ENCODE data around the gene TGFBR3. TPM values are rescaled to one million over a fixed set of nuclear protein-coding genes. Genes with fewer than 3 reads are reported as not detected.
"Not testable (repeated sequence)": the region's sequence is repeated elsewhere in the genome, so short reads cannot be mapped to it uniquely, and the experiment has no call there.

TGFBR3 gene
- total RNA-seq, 4 donors from 2014 or later = 37.3 to 61.7 (median 48.4) TPM

DNA sequence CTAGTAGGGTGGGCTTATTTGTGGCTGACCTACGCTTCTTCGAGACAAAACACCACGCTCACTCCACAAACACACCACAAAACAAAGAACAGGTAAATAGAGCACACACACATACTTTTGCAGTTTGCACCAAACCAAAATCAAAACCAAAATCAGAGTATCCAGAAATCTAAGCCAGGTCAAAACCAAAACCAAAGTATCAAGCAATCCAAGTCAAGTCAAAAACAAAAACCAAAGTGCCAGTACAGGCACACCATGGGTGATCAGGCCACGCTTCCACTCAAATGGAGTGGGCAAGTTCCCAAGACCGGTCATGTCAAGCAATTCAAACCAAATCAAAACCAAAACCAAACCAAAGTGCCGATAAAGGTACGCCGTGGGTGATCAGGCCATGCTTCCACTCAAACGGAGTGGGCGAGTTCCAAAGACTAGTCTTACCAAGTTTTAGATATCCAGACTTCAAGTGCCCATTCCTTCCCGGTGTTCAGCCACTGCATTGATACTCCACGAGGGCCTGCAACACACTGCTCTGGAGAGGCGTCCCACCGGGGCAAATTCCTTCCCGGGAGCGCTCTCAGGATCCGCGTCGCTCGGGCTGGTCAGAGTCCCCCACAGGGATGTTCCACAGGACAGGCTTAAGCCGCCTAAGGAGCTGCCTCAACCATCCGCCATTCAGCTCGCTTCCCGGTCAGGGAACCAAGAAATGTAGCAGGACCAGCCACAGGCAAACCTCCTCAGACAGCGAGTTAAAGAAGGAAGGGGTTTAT, 216.2 kb downstream of the TGFBR3 start:
- TF ChIP-seq POLR2A (IDR thresholded peaks at IDR 0.05) = no peak
- TF ChIP-seq, protein P1, sequence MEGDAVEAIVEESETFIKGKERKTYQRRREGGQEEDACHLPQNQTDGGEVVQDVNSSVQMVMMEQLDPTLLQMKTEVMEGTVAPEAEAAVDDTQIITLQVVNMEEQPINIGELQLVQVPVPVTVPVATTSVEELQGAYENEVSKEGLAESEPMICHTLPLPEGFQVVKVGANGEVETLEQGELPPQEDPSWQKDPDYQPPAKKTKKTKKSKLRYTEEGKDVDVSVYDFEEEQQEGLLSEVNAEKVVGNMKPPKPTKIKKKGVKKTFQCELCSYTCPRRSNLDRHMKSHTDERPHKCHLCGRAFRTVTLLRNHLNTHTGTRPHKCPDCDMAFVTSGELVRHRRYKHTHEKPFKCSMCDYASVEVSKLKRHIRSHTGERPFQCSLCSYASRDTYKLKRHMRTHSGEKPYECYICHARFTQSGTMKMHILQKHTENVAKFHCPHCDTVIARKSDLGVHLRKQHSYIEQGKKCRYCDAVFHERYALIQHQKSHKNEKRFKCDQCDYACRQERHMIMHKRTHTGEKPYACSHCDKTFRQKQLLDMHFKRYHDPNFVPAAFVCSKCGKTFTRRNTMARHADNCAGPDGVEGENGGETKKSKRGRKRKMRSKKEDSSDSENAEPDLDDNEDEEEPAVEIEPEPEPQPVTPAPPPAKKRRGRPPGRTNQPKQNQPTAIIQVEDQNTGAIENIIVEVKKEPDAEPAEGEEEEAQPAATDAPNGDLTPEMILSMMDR (IDR thresholded peaks at IDR 0.05 in 4 of 5, conservative IDR thresholded peaks at IDR 0.05 in 1 of 5) = no peak
- DNase-seq = no peak

DNA sequence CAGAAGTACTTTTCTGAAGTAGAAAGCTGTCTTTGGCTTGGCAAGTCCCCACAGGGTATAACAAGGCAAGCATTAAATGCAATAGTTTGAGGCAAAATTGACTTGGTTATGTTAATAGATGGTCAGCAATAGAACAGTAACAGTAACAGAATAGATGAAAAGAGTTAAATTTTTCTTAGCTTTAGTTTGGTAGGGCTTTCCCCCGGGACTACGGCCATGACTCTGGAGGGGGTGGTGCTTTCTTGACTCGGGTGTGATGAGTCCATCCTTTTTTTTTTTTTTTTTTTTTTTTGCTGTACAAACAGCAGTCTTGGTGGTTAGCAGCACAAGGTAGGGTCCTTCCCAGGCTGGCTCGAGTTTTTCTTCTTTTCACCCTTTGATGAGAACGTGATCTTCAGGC, 219.3 kb downstream of the TGFBR3 start:
- intact Hi-C loops (cut with DNase I; ENCODE audit: low total_unique reads); in situ Hi-C loops (cut with MboI; ENCODE audit: low sequenced_read_pairs in 4 of 4); H3K4me3 ChIP-seq; ATAC-seq; H3K27me3 ChIP-seq; DNase-seq; H3K36me3 ChIP-seq; H3K9me3 ChIP-seq; H3K27ac ChIP-seq; H3K4me1 ChIP-seq: not testable (repeated sequence)

More for the DNA sequence above, 216.2 kb downstream of the TGFBR3 start:
- no peak for ATAC-seq
- H3K9me3 ChIP-seq = no peaks in the 10 kb centered on the region
- in situ Hi-C loops (cut with MboI; ENCODE audit: low sequenced_read_pairs in 4 of 4) (no loop called here), intact Hi-C loops (cut with DNase I; ENCODE audit: low total_unique reads) (no loop called here)
- H3K27me3 ChIP-seq = no peaks in the 10 kb centered on the region
- H3K4me1 ChIP-seq = no peaks in the 10 kb centered on the region
- no peak overlapping the region for H3K27ac ChIP-seq
- H3K36me3 ChIP-seq = no peaks in the 10 kb centered on the region
- no peak overlapping the region for H3K4me3 ChIP-seq

DNA sequence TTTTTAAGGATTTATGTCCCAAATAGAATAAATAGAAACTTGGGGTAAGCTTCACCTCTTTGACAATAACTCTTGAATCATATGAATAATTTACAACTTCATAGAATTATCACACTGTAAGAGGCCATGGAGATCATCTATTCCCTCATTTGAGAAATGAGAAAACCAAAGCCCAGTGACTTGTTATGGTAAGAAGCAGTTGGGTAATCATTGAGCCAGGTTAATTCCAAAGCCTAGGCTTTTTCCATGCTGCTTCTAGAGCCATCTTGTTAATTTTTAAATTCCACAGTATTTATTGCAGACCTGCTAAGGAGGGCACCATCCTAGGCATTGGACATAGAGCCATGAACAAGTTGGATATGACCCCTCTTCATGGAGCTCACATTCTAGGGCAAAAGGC, 224.8 kb downstream of the TGFBR3 start:
- H3K9me3 ChIP-seq = no peaks in the 10 kb centered on the region
- DNase-seq (no peak), ATAC-seq (no peak)
- in situ Hi-C loops (cut with MboI; ENCODE audit: low sequenced_read_pairs in 4 of 4) (no loop called here), intact Hi-C loops (cut with DNase I; ENCODE audit: low total_unique reads) (no loop called here)
- no peaks in the 10 kb centered on the region for H3K36me3 ChIP-seq
- H3K4me1 ChIP-seq = no peaks in the 10 kb centered on the region
- TF ChIP-seq POLR2A (IDR thresholded peaks at IDR 0.05) = no peak
- TF ChIP-seq, protein P1 (IDR thresholded peaks at IDR 0.05 in 4 of 5, conservative IDR thresholded peaks at IDR 0.05 in 1 of 5) = no peak
- no peaks in the 10 kb centered on the region for H3K27me3 ChIP-seq
- H3K27ac ChIP-seq = no peak overlapping the region
- H3K4me3 ChIP-seq = no peak overlapping the region

DNA sequence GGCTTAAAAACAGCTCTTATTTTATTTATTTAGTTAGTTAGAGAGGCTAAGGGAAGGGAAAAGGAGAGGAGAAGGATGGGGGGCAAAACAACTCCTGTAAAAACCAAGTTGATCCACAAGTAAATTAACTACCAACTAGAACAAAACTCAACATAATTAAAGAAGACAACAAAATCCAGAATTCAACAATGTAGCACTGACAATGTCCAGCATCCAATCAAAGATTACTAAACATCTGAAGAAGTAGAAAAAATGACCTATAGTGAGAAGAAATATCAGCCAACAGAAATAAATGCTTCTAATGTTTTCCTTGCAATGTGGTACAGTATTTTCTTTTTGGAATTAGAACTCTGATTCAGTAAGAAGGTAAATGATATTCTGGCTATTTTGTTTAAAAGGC, 225.2 kb downstream of the TGFBR3 start:
- no peak for TF ChIP-seq POLR2A (IDR thresholded peaks at IDR 0.05)
- TF ChIP-seq, protein P1 (IDR thresholded peaks at IDR 0.05 in 4 of 5, conservative IDR thresholded peaks at IDR 0.05 in 1 of 5) = no peak
- no peak for DNase-seq
- in situ Hi-C loops (cut with MboI; ENCODE audit: low sequenced_read_pairs in 4 of 4) = no loop called here
- H3K9me3 ChIP-seq = no peaks in the 10 kb centered on the region
- H3K36me3 ChIP-seq = no peaks in the 10 kb centered on the region
- H3K27ac ChIP-seq = no peak overlapping the region
- H3K27me3 ChIP-seq = no peaks in the 10 kb centered on the region
- ATAC-seq = no peak
- intact Hi-C loops (cut with DNase I; ENCODE audit: low total_unique reads) = no loop called here
- H3K4me1 ChIP-seq = no peaks in the 10 kb centered on the region
- H3K4me3 ChIP-seq = no peak overlapping the region

DNA sequence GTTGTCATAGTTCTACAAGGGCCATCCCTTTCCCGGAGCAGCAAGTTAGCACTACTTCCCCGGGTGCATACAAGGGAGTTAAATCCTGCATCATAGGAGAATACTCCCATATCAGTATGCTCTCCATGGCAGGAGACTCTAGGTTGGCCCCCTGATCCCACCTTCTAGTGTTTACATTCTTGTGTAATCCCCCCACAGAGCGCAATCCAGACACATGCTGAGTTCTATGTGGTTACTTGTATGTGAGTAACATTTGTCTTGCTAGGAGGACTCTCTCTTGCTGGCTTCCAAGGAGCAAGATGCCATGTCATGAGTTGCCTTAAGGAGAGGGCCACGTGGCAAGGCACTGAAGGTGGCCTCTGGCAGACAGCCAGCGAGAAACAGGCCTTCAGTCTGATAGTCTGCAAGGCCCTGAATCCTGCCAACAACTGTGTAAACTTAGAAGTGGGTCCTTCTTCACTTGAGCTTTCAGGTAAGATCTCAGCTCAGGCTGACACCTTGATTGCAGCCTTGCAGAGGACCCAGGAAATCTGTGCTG, 230.0 kb downstream of the TGFBR3 start:
- intact Hi-C loops (cut with DNase I; ENCODE audit: low total_unique reads) = no loop called here

More for the DNA sequence above, 230.0 kb downstream of the TGFBR3 start:
- Histone ChIP-seq H3K27ac (no peak overlapping the region), H3K4me3 (no peak overlapping the region), H3K9me3 (no peaks in the 10 kb centered on the region), H3K4me1 (peaks cover 3% of the 10 kb centered on the region in 2 donors), H3K36me3 (no peaks in the 10 kb centered on the region), H3K27me3 (no peaks in the 10 kb centered on the region)
- no peak for ATAC-seq
- TF ChIP-seq, protein P1 (IDR thresholded peaks at IDR 0.05 in 4 of 5, conservative IDR thresholded peaks at IDR 0.05 in 1 of 5) = no peak
- DNase-seq = no peak
- in situ Hi-C loops (cut with MboI; ENCODE audit: low sequenced_read_pairs in 4 of 4) = no loop called here

Data from gastrocnemius medialis (tissue), 4 donors.